ENCODE data around the gene CEACAM1. TPM values are rescaled to one million over a fixed set of nuclear protein-coding genes. Genes with fewer than 3 reads are reported as not detected.

Gene CEACAM1
- total and polyA plus RNA-seq, 9 donors, result 0.92 to 7.3 (median 2.8) TPM

GRCh38 chr19:42475366-42475765 lies 52.9 kb downstream of the CEACAM1 start:
- H3K9me3 ChIP-seq, result no peaks in the 10 kb centered on the region
- WGBS, 3 donors, result 64 to 69% (median 65%) methylated on average over 4 of the region's 4 CpGs

DNA sequence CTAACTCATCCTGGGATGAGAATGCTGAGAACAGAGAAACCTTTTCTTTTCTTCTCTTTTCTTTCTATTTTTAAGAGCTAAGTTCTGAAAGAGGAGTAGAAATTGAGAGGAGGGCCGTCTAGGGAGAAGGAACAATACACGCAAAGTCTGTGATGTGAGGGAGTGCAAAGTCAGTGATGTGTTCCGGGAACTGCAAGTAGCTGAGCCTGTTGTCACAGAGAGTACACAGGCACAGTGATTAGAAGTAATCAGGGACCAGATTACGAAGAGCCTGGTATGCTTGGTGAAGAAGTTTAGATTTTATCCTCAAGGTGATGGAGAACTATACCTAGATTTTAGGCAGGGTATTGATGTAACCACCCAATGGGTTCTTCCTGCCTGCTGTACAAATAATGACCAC lies 53.5 kb downstream of the CEACAM1 start:
- no peaks in the 10 kb centered on the region for H3K36me3 ChIP-seq
- WGBS, 3 donors, result 62 to 68% (median 67%) methylated on average over 4 of the region's 4 CpGs
- no peak overlapping the region for H3K4me3 ChIP-seq
- H3K4me1 ChIP-seq (ENCODE audit: insufficient read depth), result no peaks in the 10 kb centered on the region
- intact Hi-C loops (cut with DNase I), result no loop called here
- DNase-seq, result no peak
- no peaks in the 10 kb centered on the region for H3K9me3 ChIP-seq
- no peak overlapping the region for H3K27ac ChIP-seq
- H3K27me3 ChIP-seq, result no peaks in the 10 kb centered on the region
- TF ChIP-seq EP300 (IDR thresholded peaks at IDR 0.05) (no peak), POLR2A (IDR thresholded peaks at IDR 0.05) (no peak)
- TF ChIP-seq, protein P1, sequence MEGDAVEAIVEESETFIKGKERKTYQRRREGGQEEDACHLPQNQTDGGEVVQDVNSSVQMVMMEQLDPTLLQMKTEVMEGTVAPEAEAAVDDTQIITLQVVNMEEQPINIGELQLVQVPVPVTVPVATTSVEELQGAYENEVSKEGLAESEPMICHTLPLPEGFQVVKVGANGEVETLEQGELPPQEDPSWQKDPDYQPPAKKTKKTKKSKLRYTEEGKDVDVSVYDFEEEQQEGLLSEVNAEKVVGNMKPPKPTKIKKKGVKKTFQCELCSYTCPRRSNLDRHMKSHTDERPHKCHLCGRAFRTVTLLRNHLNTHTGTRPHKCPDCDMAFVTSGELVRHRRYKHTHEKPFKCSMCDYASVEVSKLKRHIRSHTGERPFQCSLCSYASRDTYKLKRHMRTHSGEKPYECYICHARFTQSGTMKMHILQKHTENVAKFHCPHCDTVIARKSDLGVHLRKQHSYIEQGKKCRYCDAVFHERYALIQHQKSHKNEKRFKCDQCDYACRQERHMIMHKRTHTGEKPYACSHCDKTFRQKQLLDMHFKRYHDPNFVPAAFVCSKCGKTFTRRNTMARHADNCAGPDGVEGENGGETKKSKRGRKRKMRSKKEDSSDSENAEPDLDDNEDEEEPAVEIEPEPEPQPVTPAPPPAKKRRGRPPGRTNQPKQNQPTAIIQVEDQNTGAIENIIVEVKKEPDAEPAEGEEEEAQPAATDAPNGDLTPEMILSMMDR (IDR thresholded peaks at IDR 0.05), result no peak

More at GRCh38 chr19:42475366-42475765, 52.9 kb downstream of the CEACAM1 start:
- TF ChIP-seq EP300 (IDR thresholded peaks at IDR 0.05), result no peak
- TF ChIP-seq POLR2A (IDR thresholded peaks at IDR 0.05), result no peak
- TF ChIP-seq, protein P1 (IDR thresholded peaks at IDR 0.05), result no peak
- H3K27me3 ChIP-seq, result no peaks in the 10 kb centered on the region
- no peak for DNase-seq
- intact Hi-C loops (cut with DNase I), result no loop called here
- H3K27ac ChIP-seq, result no peak overlapping the region
- no peaks in the 10 kb centered on the region for H3K36me3 ChIP-seq
- H3K4me3 ChIP-seq, result no peak overlapping the region
- no peaks in the 10 kb centered on the region for H3K4me1 ChIP-seq (ENCODE audit: insufficient read depth)

GRCh38 chr19:42473686-42474085 lies 54.6 kb downstream of the CEACAM1 start:
- Histone ChIP-seq H3K9me3 (no peaks in the 10 kb centered on the region), H3K4me1 (ENCODE audit: insufficient read depth) (no peaks in the 10 kb centered on the region), H3K36me3 (no peaks in the 10 kb centered on the region), H3K27ac (no peak overlapping the region), H3K27me3 (no peaks in the 10 kb centered on the region), H3K4me3 (no peak overlapping the region)
- TF ChIP-seq POLR2A (IDR thresholded peaks at IDR 0.05), result no peak
- TF ChIP-seq, protein P1 (IDR thresholded peaks at IDR 0.05), result no peak
- intact Hi-C loops (cut with DNase I), result no loop called here
- 37 to 46% (median 40%) methylated on average over 6 of the region's 6 CpGs for WGBS, 3 donors
- DNase-seq, result no peak

GRCh38 chr19:42472402-42473147 lies 55.7 kb downstream of the CEACAM1 start:
- no peak for DNase-seq
- Histone ChIP-seq H3K27ac (no peak overlapping the region), H3K27me3 (no peaks in the 10 kb centered on the region), H3K9me3 (no peaks in the 10 kb centered on the region), H3K4me1 (ENCODE audit: insufficient read depth) (no peaks in the 10 kb centered on the region), H3K4me3 (no peak overlapping the region), H3K36me3 (no peaks in the 10 kb centered on the region)
- 85 to 87% (median 87%) methylated on average over 7 of the region's 7 CpGs for WGBS, 3 donors
- intact Hi-C loops (cut with DNase I), result no loop called here
- TF ChIP-seq EP300 (IDR thresholded peaks at IDR 0.05), result no peak

DNA sequence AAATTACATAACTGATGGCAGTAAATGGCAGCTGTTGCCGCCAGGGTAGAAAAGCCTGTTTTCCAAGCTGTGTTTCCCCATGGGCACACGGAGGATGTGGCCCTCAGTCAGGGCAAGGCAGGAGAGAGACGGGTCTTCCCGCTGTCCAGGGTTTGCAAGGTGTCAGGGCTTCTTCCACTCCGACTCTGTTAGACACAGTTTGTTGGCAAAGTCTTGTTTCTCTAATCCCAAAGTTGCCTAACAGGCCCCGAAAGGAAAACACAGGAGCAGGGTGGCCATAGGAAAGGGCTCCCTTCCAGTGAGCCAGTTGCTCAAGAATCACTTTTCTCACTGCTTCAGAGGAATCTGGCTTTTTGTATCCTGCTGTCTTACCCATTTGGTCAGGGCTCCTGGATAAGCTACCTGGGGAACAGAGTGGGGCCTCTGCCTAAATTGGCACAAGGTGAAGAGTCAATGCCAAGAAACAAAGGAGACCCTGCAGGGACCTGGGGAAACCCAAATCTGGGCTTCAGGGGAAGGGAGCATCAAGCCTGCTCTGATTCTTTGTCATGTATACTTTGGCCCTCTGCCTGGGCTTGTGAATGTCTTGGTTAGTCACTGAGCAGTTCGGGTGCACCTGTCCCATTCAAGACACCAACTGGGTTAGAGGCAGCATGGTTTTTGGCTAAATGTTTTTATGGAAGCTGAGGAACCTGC lies 56.6 kb downstream of the CEACAM1 start:
- H3K27me3 ChIP-seq, result no peaks in the 10 kb centered on the region
- H3K27ac ChIP-seq, result no peak overlapping the region
- TF ChIP-seq, protein P1 (IDR thresholded peaks at IDR 0.05), result no peak
- TF ChIP-seq EP300 (IDR thresholded peaks at IDR 0.05) (no peak), POLR2A (IDR thresholded peaks at IDR 0.05) (no peak)
- no peak overlapping the region for H3K4me3 ChIP-seq
- 75 to 81% (median 79%) methylated on average over 7 of the region's 7 CpGs for WGBS, 3 donors
- H3K4me1 ChIP-seq (ENCODE audit: insufficient read depth), result no peaks in the 10 kb centered on the region
- H3K9me3 ChIP-seq, result no peaks in the 10 kb centered on the region
- DNase-seq, result no peak
- H3K36me3 ChIP-seq, result no peaks in the 10 kb centered on the region
- intact Hi-C loops (cut with DNase I), result no loop called here

Measured in ovary (tissue), 9 donors.